Right forelimb (tissue), 1 donor: Measurements from ENCODE around the gene C5orf58.

Source experiments
- DNase-seq: peaks from one replicate; pipeline ENCODE4 v3.0.0-alpha.2; 2018

Gene C5orf58

GRCh38 chr5:170285181-170285580 is 52.4 kb downstream of the C5orf58 start:
- no peak for DNase-seq

DNA sequence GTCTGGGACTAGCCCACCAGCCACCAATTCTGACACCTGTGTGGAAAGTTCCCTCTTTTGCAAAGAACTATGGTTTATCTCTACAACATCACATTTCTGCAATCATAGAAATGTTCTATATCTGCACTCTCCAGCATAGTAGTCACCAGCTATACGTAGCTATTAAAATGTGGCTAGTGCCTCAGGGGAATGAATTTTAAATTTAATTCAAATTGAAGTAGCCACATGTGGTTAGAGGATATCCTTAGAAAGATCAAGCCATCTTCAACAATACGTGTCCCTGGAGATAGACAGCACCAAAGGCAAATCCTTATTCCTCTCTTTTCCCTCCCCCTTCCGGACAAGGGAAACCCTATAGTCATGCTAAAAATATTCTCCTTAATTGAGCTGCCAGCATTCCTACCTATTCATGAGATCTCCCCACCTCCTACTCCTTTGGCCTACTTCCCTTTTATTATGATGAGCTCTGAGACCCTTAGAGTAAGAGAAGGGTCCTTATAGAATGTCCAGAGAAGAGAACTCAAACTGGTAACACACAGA is 53.7 kb downstream of the C5orf58 start:
- DNase-seq, result no peak

GRCh38 chr5:170287532-170287931 is 54.7 kb downstream of the C5orf58 start:
- DNase-seq, result no peak

- DNase-seq, result no peak
Measured at GRCh38 chr5:170288151-170288550, 55.4 kb downstream of the C5orf58 start.

GRCh38 chr5:170288551-170288950 is 55.8 kb downstream of the C5orf58 start:
- DNase-seq, result no peak

GRCh38 chr5:170289121-170289520 is 56.3 kb downstream of the C5orf58 start:
- DNase-seq, result no peak

DNA sequence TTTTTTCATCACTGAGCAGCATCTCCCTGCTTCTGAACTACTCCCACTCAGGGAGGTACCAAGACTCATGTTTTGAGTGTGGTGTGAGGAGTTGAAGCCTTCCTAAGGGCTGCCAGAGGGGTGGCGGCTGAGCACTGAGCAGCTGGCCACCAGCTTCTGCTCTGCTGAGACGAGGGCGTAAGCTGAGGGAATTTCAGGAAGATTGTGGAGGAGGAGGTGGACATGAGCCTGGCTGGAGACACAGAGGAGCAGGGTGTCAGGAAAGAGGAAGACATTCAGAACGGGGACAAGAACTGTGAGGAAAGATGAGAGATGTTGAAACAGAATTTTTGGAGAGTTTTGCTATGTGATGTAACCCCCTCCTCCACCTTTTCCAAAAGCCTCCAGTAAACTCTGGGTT is 57.0 kb downstream of the C5orf58 start:
- no peak for DNase-seq

GRCh38 chr5:170290498-170290897 is 57.7 kb downstream of the C5orf58 start:
- no peak for DNase-seq

GRCh38 chr5:170292179-170293104 is 59.7 kb downstream of the C5orf58 start:
- no peak for DNase-seq

GRCh38 chr5:170293273-170293672 is 60.5 kb downstream of the C5orf58 start:
- no peak for DNase-seq

DNA sequence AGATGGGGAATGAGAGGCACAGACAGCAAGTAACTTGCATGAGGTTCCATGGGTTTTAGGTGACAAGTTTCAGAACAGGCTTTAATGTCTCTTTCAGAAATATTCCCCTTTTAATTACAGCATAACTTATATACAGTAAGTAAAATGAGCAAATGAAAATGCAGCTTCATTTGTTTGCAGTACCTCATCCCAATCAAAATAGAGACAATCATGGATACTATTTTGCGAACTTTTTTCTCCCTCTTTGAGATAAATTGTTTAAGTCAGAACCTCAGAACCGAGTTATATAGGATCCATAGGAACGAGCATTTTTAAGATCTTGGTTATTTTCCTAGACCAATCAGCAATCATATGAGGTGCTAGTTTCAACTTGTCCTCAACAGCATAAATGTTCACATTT is 61.3 kb downstream of the C5orf58 start:
- no peak for DNase-seq

GRCh38 chr5:170294556-170294955 is 61.8 kb downstream of the C5orf58 start:
- no peak for DNase-seq
